Colonic mucosa (tissue), 4 donors: ENCODE results near the gene PTPRN2. TPM values are rescaled to one million over a fixed set of nuclear protein-coding genes. Genes with fewer than 3 reads are reported as not detected.
A peak's percentile ranks its signal among the peaks of the same experiment; 100 is the strongest.
"Not testable (repeated sequence)": the region's sequence is repeated elsewhere in the genome, so short reads cannot be mapped to it uniquely, and the experiment has no call there.

Experiments
- DNase-seq: peaks from one replicate; pipeline ENCODE4 v3.0.0-alpha.2; 2020
- H3K27ac ChIP-seq: fragments of 200-600 bp; one replicate; pipeline ENCODE4 v1.8.0; 2021
- H3K27me3 ChIP-seq: fragments of 200-600 bp; one replicate; pipeline ENCODE4 v1.8.0; 2021
- H3K36me3 ChIP-seq: fragments of 200-600 bp; one replicate; pipeline ENCODE4 v1.8.0; 2021
- H3K4me1 ChIP-seq: fragments of 200-600 bp; one replicate; pipeline ENCODE4 v1.8.0; 2021; ENCODE audit warnings: mild to moderate bottlenecking
- H3K4me3 ChIP-seq: fragments of 200-600 bp; one replicate; pipeline ENCODE4 v1.8.0; 2021
- H3K9ac ChIP-seq, 2 donors: one replicate each; pipeline ENCODE4 v1.7.0; 2013; ENCODE audit warnings: control low read depth in 2 of 2, low read depth in 2 of 2, low read length in 2 of 2
- H3K9me3 ChIP-seq: fragments of 200-600 bp; one replicate; pipeline ENCODE4 v1.8.0; 2021
- CTCF ChIP-seq: fragments of 200-600 bp; IDR thresholded peaks from one replicate; pipeline ENCODE4 v1.8.0; 2022; ENCODE audit warnings: antibody characterized with exemption, mild to moderate bottlenecking
- intact Hi-C: fragments of 100-400 bp; cut with DNase I; formaldehyde crosslinking; loops from one replicate; pipeline ENCODE4 v1.14.1; 2022
- total RNA-seq, 2 donors: library from RNA; stranded (reverse); fragmentation: NEBNext Ultra II Directional in 1 of 2; extraction: Animal tissue kit (Norgen Biotek cat#: 25700) in 1 of 2; gene quantifications; one replicate each; pipeline ENCODE4 v1.2.1, GENCODE V29; 2021
- donor health status: healthy.
- donor health status: DM: no; HTN: no; CAD: no.
- donor health status: DM: no; HTN: no; CAD: no.

PTPRN2 gene
- total RNA-seq, 2 donors from 2014 or later, result 14.7 to 21.6 TPM

GRCh38 chr7:157851501-157852067 is 736.0 kb downstream of the PTPRN2 start:
- intact Hi-C loops, result no loop called here
- H3K9ac ChIP-seq, result peak overlapping the region in 1 of 2 donors; percentile 43
- H3K4me1 ChIP-seq, result no peaks in the 10 kb centered on the region

GRCh38 chr7:157850481-157851444 is 736.9 kb downstream of the PTPRN2 start:
- H3K27ac ChIP-seq, result no peak overlapping the region
- TF ChIP-seq CTCF, result no peak
- intact Hi-C loops, result no loop called here

More at GRCh38 chr7:157851501-157852067, 736.0 kb downstream of the PTPRN2 start:
- Histone ChIP-seq H3K27ac (no peak overlapping the region), H3K36me3 (no peaks in the 10 kb centered on the region), H3K27me3 (no peaks in the 10 kb centered on the region), H3K4me3 (no peak overlapping the region), H3K9me3 (no peaks in the 10 kb centered on the region)
- no peak for TF ChIP-seq CTCF
- peak; percentile 64 for DNase-seq

GRCh38 chr7:157849726-157850125 is 737.9 kb downstream of the PTPRN2 start:
- no peaks in the 10 kb centered on the region for H3K4me1 ChIP-seq
- H3K9ac ChIP-seq, result no peak overlapping the region
- H3K9me3 ChIP-seq, result no peaks in the 10 kb centered on the region
- H3K27me3 ChIP-seq, result no peaks in the 10 kb centered on the region
- H3K36me3 ChIP-seq, result no peaks in the 10 kb centered on the region
- H3K27ac ChIP-seq, result no peak overlapping the region
- intact Hi-C loops, result no loop called here
- no peak for TF ChIP-seq CTCF
- no peak for DNase-seq
- H3K4me3 ChIP-seq, result no peak overlapping the region

More at GRCh38 chr7:157850481-157851444, 736.9 kb downstream of the PTPRN2 start:
- no peaks in the 10 kb centered on the region for H3K27me3 ChIP-seq
- H3K9ac ChIP-seq, result no peak overlapping the region
- H3K36me3 ChIP-seq, result no peaks in the 10 kb centered on the region
- no peaks in the 10 kb centered on the region for H3K9me3 ChIP-seq
- H3K4me3 ChIP-seq, result no peak overlapping the region
- DNase-seq, result no peak
- no peaks in the 10 kb centered on the region for H3K4me1 ChIP-seq

- intact Hi-C loops, result no loop called here
- Histone ChIP-seq H3K9ac (no peak overlapping the region), H3K4me1 (no peaks in the 10 kb centered on the region), H3K9me3 (no peaks in the 10 kb centered on the region), H3K27ac (no peak overlapping the region), H3K36me3 (no peaks in the 10 kb centered on the region), H3K4me3 (no peak overlapping the region), H3K27me3 (no peaks in the 10 kb centered on the region)
- no peak for TF ChIP-seq CTCF
- DNase-seq, result no peak
Measured at GRCh38 chr7:157849341-157849596, 738.4 kb downstream of the PTPRN2 start.

- Histone ChIP-seq H3K9ac (no peak overlapping the region), H3K4me3 (no peak overlapping the region), H3K36me3 (no peaks in the 10 kb centered on the region), H3K27me3 (no peaks in the 10 kb centered on the region), H3K9me3 (no peaks in the 10 kb centered on the region), H3K27ac (no peak overlapping the region), H3K4me1 (no peaks in the 10 kb centered on the region)
- no peak for DNase-seq
- intact Hi-C loops, result no loop called here
- TF ChIP-seq CTCF, result no peak
Measured at GRCh38 chr7:157848508-157849340, 738.9 kb downstream of the PTPRN2 start.

GRCh38 chr7:157847756-157848487 is 739.7 kb downstream of the PTPRN2 start:
- H3K9me3 ChIP-seq, intact Hi-C loops, H3K4me1 ChIP-seq, H3K4me3 ChIP-seq, H3K27me3 ChIP-seq, H3K9ac ChIP-seq, H3K27ac ChIP-seq, DNase-seq, H3K36me3 ChIP-seq: not testable (repeated sequence)

GRCh38 chr7:157846746-157847145 is 740.9 kb downstream of the PTPRN2 start:
- H3K36me3 ChIP-seq, H3K4me1 ChIP-seq, H3K27me3 ChIP-seq, intact Hi-C loops, H3K4me3 ChIP-seq, H3K9me3 ChIP-seq, DNase-seq, H3K27ac ChIP-seq, H3K9ac ChIP-seq: not testable (repeated sequence)
